Stromal cell of bone marrow (primary cell): Measurements from ENCODE around the gene IL4R.
A peak's percentile ranks its signal among the peaks of the same experiment; 100 is the strongest.
"Not testable (repeated sequence)": the region's sequence is repeated elsewhere in the genome, so short reads cannot be mapped to it uniquely, and the experiment has no call there.

Experiments
- DNase-seq: peaks from one replicate; pipeline ENCODE4 v3.0.0-alpha.2; 2012; ENCODE audit warnings: low read depth

The IL4R gene

DNA sequence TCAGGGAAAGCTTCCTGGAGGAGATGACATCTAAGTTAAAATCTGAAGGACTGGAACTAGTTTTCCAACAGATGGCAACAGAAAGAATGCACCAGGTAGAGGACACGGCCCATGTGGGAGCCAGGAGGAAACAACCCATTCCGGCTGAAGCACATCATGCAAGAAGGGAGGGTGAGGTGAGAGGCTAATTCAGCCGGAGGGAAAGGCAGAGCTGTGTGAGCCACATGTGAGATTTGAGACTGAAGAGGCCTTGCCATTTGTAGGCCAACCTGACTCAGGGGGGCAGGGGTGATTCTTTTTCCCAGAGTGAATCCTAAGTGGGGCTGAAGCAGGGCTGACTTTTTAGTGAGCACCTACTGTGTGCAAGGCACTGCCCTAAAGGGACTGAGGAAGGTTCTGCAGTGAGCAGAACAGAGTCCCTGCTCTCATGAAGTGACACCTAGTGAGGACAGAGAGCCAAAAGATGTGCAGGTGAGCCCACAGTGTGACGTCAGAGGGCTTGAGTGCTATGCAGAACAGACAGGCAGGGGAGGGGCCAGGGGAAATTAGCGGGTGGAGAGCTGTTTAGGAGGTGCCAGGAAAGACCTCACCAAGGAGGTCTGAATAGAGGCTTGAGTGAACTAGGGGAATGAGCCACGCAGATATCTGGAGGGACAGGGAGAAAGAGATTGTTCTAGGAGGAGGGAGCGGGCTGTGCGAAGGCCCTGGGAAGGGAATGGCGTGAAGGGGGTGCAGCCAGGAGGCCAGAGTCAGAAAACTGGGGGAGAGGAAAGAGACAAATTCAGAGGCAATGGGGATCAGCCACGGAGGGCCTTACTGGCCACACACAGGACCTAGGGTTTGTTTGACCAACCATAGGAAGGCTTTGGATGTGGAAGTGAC is 68.4 kb downstream of the IL4R start:
- no peak for DNase-seq

DNA sequence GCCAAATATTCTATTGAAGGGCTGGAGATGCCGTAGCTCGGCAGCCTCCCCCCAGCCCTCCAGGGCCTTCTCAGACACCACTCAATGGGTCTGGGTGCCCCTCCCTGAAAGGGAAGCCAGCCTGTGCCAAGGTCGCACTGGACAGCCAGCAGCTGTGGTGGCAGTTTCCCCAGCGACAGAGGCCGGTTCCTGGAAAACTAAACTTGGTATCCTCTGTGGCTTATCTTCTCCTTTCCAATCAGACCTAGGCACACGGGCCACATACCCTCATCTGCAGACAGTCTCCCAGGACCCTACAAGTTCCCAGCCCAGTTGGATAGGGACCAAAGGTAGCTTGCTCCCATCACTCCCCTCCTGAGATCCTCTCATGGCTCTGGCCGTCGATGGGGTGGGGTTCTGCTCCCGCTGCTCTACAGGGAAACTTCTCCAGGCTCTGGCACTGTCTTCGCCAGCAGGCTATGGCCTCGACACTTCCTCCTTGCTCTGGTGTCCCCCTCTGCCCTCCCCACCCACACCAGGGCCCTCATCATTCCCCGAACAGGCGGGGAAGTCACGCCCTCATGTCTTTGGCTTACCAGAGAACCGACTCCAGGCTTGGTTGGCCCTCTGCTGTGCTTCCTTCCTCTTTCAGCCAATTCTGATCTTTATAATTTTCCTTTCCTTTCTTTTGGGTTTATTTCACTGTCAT is 69.9 kb downstream of the IL4R start:
- no peak for DNase-seq

DNA sequence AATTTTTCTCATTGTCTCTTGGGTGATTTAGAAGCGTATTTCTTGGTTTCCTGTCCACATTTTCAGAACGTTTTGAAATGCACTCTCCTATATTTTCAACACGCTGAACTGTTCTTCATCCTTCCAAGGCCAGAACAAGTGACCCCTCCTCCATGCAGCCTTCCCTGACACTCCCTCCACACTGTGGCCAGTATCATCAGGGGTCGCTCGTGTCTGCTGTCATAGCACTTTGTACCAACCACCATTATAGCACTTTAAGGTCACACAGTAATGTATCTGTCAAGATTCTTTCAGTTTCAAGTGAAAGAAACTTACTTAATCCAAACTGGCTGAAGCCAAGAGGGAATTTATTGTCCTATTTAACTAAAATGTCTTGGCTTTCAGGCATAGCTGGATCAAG is 70.7 kb downstream of the IL4R start:
- DNase-seq, result no peak

DNA sequence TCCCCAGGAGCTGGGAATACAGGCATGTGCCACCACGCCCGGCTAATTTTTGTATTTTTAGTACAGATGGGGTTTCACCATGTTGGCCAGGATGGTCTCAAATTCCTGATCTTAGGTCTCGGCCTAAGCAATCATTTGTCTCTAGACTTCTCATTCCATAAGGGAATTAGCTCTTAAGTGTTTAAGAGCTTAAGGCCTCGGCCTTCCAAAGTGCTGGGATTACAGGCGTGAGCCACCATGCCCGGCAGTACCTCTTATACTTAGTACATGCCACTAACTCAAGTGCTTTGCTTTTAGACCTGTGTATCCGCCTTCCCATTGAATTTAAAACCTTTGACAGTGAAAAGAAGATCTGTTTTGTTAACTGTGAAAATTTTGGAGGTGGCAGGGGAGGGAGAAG is 71.6 kb downstream of the IL4R start:
- DNase-seq, result no peak

DNA sequence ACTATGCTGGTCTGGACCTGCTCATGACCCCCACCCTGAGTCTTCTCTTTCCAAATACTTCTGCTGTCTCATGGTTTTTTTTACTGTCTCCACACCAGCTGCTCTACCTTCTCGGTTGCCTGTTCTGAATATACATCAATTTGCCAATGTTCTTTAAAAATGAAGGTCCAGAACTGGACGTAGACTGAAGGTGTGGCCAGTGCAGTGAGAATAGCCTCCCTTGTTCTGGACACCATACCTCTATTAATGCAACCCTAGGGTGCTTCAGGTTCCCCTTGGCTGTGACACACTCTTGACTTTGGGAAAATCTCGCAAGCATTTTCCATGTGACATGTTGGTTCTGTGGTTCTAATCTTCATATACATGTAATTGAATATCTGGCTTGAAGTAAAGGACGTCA is 72.9 kb downstream of the IL4R start:
- DNase-seq, result no peak

DNA sequence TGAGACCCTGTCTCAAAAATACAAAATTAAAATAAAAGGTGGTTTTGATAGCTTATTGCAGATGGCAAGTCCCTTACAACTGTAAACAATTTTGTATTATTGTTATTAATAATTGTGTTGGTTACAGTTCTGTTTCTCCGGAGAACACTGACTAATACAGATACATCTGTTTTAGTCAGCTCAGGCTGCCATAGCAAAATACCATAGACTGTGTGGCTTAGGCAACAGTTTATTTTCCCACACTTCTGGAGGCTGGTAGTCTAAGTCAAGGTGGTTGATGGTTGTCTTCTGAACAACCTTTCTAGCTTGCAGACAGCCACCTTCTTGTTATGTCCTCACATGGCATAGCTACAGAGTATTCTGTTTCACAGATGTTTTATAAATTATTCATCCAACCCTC is 74.0 kb downstream of the IL4R start:
- no peak for DNase-seq

DNA sequence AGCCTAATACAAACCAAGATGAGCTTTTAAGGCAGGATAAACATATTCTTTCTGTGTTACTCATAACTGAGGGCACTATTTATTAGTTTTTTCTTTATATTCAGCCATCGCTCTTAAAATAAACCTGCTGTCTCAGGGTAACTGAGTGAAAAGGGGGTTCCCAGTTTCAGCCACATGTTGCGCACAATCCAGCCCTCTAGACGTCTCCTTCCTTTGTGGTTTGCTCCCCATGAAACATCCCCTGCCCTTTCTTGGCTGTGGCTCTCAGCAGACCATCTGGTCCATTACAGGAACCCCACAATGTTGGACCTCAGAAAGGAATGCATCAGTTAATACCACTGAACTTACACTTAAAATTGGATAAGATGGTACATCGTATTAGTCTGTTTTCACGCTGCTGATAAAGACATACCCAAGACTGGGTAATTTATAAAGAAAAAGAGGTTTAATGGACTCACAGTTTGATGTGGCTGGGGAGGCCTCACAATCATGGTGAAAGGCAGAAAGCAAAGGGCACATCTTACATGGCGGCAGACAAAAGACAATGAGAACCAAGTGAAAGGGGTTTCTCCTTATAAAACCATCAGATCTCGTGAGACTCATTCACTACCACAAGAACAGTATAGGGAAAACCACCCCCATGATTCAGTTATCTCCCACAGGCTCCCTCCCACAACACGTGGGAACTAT is 75.6 kb downstream of the IL4R start:
- no peak for DNase-seq

DNA sequence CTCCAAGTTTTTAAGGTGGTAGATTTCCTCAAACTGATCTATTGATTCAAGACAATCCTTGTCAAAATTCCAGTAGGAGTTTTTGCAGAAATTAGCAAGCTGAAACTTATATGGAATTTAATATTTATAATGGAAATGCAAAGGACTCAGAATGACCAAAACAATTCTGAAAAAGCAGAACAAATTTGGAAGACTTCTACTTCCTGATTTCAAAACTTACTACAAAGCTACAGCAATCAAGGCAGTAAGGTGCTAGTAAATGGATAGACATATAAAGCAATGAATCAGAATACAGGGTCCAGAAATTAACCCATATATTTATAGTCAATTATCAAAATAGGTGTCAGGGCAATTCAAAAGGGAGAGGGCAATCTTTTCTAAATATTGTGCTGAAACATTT is 76.4 kb downstream of the IL4R start:
- no peak for DNase-seq

DNA sequence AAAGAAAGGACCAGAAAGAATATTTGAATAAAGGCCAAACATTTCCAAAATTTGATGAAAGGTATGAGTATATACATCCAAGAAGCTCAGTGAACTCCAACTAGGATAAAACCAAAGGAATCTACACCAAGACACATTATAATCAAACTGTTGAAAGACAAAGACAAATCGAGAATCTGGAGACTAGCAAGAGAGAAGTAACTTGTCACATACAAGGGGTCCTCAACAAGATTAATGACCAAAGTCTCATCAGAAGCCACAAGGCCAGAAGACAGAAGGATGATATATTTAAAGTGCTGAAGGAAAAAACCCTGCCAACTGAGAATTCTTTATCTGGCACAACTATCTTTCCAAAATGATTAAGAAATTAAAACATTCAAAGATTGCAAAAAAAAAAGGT is 78.9 kb downstream of the IL4R start:
- no peak for DNase-seq

DNA sequence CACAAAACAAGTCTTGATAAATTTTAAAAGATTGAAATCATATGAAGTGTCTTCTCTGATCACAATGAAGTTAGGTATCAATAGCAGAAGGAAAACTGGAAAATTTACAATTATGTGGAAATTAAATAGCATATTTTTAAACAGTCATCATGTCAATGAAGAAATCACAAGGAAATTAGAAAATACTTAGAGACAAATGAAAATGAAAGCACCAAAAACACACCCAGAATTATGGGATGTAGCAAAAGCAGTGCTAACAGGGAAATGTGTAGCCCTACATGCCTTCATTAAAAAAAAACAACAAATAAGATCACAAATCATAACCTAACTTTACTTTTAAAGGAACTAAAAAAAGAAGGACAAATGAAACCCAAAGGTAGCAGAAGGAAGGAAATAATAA is 80.7 kb downstream of the IL4R start:
- DNase-seq, result no peak

DNA sequence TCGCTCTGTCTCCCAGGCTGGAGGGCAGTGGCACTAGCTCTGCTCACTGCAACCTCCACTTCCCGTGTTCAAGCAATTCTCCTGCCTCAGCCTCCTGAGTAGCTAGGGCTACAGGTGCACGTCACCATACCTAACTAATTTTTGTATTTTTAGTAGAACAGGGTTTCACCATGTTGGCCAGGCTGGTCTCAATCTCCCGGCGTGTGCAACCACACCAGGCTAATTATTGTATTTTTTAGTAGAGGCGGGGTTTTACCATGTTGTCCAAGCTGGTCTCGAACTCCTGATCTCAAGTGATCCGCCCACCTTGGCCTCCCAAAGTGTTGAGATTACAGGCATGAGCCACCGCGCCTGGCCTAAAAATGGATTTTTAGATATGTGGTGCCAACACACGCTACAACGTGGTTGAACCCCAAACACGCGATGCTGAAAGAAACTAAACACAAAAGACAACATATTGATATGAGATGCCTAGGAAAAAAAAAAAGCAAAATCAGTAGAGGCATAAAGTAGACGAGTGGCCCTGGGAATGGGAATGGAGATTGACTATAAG is 84.6 kb downstream of the IL4R start:
- not testable (repeated sequence) for DNase-seq

DNA sequence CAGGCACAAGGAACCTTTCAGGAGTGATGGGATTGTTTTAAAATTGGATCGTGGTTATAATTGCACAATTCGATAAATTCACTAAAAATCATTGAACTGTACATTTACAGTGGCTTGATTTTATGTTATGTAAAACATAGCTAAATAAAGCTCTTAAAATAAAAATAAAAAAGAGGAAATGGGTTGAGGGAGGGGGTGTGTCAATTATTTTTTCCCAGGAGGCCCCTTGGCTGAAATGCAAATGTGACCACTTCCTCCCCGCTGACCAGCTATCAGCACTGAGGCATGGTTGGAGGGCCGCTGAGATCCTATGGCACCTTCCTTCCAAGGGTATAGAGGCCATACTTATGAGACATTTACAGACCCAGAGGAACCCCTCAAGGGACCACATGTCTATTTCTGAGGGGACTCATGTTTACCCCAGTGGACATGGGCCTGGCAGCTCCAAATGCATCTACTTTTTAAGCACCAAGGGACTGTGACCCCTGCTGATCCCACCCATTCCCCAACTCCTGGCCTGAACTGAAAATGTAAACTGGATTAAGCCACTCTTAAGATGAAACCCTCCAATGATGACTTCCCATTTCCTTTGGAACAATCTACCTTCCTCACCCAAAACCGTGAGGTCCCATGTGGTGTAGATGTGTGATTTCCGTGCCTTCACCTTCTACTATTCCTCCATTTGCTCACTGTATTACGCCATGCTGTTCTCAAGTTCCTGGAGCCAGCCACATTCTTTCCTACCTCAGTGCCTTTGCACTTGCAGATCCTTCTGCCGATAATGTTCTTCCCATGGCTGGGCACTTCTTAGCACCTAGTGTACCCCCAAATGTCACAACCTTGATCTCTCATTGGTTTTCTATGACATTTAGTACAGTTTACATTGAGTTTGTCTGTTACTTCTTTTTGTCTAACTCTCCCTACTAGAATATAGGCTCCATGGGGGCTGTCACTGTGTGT is 85.4 kb downstream of the IL4R start:
- no peak for DNase-seq

DNA sequence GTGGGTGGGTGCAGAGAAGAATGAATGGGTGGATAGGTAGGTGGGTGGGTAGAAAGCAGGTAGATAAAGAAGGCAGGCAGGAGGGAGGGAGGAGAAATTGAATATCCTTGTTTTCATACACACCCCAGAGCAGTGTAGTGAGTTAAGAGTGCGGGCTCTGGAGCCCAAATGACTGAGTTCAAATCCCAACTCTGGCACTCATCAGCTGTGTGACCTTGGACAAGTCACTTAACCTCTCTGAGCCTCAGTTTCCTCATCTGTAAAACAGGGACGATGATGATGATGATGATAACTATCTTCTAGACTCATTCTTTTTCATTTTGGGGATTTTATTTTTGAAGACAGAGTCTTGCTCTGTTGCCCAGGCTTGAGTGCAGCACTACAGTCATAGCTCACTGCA is 86.2 kb downstream of the IL4R start:
- no peak for DNase-seq

DNA sequence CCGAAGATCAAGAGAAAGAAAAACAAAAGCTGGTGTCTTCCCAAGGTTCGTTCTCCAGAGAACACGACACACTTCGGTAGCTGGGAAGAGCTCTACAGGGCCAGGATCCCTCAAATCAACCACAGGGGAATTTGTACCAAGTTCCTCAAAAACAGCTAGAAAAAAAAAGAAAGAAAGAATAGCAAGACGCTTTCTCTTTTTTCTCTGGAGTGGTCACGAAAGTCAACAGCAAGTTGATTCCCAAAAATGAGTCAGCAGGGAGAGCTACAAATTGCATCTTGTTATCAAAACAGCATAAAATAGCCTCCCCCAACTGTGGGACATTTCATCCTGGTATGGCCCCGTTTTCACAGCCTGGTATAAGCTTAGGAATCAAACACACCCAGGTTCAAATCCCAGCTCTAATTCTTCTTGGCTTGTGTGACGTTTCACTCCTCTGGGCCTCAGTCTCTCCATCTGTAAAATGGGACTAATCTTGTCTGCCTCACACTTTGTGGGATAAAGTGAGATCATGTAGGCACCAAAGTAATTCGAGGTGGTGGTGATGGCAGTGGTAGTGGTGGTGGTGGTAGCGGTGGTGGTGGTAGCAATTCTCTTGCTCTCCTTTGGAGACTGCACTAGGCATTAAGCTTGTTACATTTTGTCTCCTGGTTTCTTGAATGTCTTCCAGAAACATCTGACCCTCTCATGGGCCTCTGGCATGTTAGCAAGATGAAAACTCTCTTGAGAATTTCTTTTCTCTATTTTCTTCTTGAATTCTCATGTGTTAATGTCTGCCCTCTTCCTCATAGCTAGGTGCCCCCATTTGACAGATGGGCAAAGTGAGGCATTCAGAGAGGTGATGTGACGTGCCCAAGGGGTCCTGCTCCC is 87.2 kb downstream of the IL4R start:
- DNase-seq, result peak; percentile 66

DNA sequence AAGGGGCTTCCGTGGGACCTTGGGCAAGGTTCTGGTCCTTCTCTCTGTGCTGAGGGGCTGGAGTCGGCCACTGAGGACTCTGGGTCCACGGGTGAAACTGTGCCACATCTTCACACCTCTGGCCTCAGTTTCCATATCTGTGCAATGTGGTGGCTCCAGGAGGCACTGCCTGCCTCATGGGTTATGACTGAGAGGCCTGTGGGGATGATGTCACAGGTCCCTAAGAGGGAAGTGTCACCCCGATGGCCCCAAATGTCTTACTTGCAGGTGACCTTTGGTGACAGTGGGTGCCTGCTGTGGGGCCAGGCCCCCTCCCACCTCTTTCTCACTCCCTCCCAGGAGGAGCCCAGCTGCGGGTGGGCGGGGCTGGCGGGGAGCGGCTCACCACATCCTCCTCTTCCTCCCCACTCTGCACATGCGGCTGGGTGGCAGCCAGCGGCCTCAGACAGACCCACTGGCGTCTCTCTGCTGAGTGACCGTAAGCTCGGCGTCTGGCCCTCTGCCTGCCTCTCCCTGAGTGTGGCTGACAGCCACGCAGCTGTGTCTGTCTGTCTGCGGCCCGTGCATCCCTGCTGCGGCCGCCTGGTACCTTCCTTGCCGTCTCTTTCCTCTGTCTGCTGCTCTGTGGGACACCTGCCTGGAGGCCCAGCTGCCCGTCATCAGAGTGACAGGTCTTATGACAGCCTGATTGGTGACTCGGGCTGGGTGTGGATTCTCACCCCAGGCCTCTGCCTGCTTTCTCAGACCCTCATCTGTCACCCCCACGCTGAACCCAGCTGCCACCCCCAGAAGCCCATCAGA is 88.2 kb downstream of the IL4R start, which contains the start of gene IL21R:
Gene IL21R, plus strand, starts transcription at position 407 of the 801 bp plus-strand sequence. CDS start 27,898 bp downstream, outside the sequence.
- peak; percentile 40 for DNase-seq

DNA sequence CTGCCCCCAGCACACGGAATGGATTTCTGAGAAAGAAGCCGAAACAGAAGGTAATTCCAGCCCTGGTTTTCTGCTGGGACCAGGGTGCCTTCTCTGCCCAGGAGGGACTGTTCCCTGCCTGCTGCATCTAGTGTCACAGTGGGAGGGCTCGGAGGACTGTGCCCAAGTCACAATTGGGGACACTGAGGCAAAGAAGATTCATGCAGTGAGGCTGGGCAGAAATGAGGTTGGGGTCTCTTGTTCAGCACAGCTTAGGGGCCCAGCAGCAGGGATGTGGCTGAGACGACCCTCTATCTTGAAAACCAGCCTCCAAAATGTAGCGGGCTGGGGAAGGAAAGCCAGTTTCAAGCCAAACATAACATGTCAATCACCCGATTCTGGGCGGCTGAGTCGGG is 88.8 kb downstream of the IL4R start:
- no peak for DNase-seq

DNA sequence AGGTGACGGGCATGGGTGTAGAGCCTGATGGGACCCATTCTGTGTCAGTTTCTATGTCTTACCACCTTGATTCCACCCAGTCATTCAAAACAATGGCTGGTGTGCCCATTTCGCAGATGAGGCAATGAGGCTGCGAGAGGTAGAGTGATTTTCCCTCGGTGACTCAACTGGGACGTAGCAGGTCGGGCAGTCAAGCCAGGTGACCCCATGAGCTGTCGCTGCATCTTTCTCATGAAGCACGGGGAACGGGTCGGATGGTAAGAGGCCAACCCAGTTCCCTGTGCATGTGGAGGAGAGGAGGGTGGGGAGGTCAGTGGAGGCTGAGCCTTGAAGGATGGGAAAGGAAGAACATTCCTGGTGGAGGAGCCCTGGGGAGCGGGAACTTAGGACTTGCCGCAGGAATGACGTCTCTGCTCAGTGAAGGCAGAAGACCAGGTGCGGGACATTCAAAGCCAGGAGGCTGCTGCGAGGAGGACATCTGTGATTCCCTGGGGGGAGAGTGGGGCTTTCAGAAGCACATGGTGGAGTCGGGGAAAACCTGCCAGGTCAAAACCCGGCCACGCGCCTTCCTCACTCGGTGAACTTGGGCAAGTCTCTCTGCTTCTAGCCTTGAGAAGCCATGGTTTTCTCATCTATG is 89.3 kb downstream of the IL4R start:
- DNase-seq, result no peak

DNA sequence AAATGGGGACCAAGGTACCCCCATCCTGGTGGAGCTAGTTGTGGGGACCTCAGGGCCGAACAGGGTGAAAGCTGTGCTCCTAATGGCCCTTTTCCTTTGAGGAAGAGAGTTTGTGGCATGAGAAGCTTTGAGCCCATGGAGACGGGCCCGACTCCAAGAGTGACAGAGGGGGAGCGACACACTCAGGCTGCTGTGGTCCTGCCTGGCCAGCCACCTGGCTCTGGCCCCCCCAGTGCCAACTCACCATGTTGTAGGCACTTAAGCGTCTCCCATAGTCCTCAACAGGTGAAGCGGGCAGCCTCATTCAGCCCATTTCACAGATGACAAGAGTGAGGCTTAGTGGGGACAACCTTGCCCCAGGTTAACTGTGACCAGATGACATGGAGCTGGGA is 89.8 kb downstream of the IL4R start:
- DNase-seq, result no peak
